OCI-LY1 (cell line): Measurements from ENCODE around the gene MBOAT2.

Experiments used
- H2AFZ ChIP-seq: fragments of 200-600 bp; sonication (generic), shearing (Covaris generic); 2 replicates; pipeline ENCODE4 v1.6.0; 2014; ENCODE audit warnings: antibody characterized with exemption, mild to moderate bottlenecking, low read length
- H3F3A ChIP-seq: fragments of 200-600 bp; sonication (generic), shearing (Covaris generic); 2 replicates; pipeline ENCODE4 v1.6.0; 2014; ENCODE audit warnings: mild to moderate bottlenecking, antibody characterized with exemption, low read length, moderate library complexity; ENCODE audit not compliant: insufficient read depth
- H3K27ac ChIP-seq: fragments of 200-600 bp; sonication (generic); 2 replicates; pipeline ENCODE4 v1.5.1; 2014; ENCODE audit warnings: low read length, mixed run types, mild to moderate bottlenecking, low read depth; ENCODE audit not compliant: poor library complexity, severe bottlenecking
- H3K27me3 ChIP-seq: fragments of 200-600 bp; sonication (generic); 2 replicates; pipeline ENCODE4 v1.6.0; 2014; ENCODE audit warnings: antibody characterized with exemption, mild to moderate bottlenecking, low read length, moderate library complexity; ENCODE audit not compliant: insufficient read depth
- H3K36me3 ChIP-seq: fragments of 200-600 bp; sonication (generic); 2 replicates; pipeline ENCODE4 v1.6.1; 2014; ENCODE audit warnings: mild to moderate bottlenecking, antibody characterized with exemption, low read length, moderate library complexity, mixed read lengths; ENCODE audit not compliant: insufficient read depth
- H3K4me1 ChIP-seq: fragments of 200-600 bp; sonication (generic); 2 replicates; pipeline ENCODE4 v1.5.1; 2014; ENCODE audit warnings: mild to moderate bottlenecking, low read length, moderate library complexity; ENCODE audit not compliant: insufficient read depth, severe bottlenecking
- H3K4me2 ChIP-seq: fragments of 200-600 bp; sonication (generic), shearing (Covaris generic); 2 replicates; pipeline ENCODE4 v1.6.1; 2014; ENCODE audit warnings: low read length
- H3K4me3 ChIP-seq: fragments of 200-600 bp; sonication (generic); 2 replicates; pipeline ENCODE4 v1.5.1; 2014; ENCODE audit warnings: low read length, low read depth, mild to moderate bottlenecking, mixed read lengths; ENCODE audit not compliant: poor library complexity, severe bottlenecking
- H3K79me2 ChIP-seq: fragments of 200-600 bp; shearing (Covaris generic); 2 replicates; pipeline ENCODE4 v1.6.1; 2016; ENCODE audit warnings: mixed run types, low read length, mixed read lengths; ENCODE audit not compliant: insufficient read depth
- H3K9ac ChIP-seq: fragments of 200-600 bp; sonication (generic), shearing (Covaris generic); 2 replicates; pipeline ENCODE4 v1.6.1; 2014; ENCODE audit warnings: mild to moderate bottlenecking, low read length, mixed read lengths
- H3K9me2 ChIP-seq: fragments of 200-600 bp; sonication (generic), shearing (Covaris generic); 2 replicates; pipeline ENCODE4 v1.6.1; 2014; ENCODE audit warnings: low read depth, mild to moderate bottlenecking, low read length, mixed read lengths
- H3K9me3 ChIP-seq: fragments of 200-600 bp; shearing (Covaris generic); 2 replicates; pipeline ENCODE4 v1.6.1; 2014; ENCODE audit warnings: low read length, mixed read lengths
- H4K20me1 ChIP-seq: fragments of 200-600 bp; sonication (generic), shearing (Covaris generic); 2 replicates; pipeline ENCODE4 v1.6.0; 2016; ENCODE audit warnings: mild to moderate bottlenecking, low read length; ENCODE audit not compliant: insufficient read depth
- EZH2 ChIP-seq: fragments of 200-600 bp; sonication (generic), shearing (Covaris generic); IDR thresholded peaks from 2 replicates; pipeline ENCODE4 v1.8.0; 2017; ENCODE audit warnings: borderline replicate concordance, mixed run types, mild to moderate bottlenecking, antibody characterized with exemption, low read length, moderate library complexity, mixed read lengths
- TF ChIP-seq, protein P1 (sequence below): fragments of 200-600 bp; sonication (generic), shearing (Covaris generic); IDR thresholded peaks from 2 replicates; pipeline ENCODE4 v1.5.1; 2017; ENCODE audit warnings: mild to moderate bottlenecking, antibody characterized with exemption, low read length, moderate library complexity, mixed read lengths

The MBOAT2 gene

DNA sequence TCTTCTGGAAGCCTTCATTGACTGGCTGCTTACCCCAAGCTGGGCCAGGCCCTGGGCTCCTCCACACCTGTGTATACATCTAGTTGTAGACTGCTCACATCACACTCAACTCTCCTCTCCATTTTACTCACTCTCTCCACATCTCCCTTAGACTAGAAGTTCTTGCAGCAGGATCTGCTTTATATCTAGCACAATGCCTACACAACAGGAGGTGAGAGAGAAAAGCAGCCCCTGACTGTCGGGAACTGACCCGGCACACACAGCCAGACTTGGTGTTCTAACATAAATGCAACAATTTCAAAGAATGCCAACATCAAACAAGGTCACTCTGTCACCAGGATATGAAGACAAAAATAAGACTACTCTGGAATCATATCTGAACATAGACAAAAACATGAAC is 172.0 kb downstream of the MBOAT2 start:
- H3K4me3 ChIP-seq, result no peak overlapping the region
- TF ChIP-seq, protein P1, sequence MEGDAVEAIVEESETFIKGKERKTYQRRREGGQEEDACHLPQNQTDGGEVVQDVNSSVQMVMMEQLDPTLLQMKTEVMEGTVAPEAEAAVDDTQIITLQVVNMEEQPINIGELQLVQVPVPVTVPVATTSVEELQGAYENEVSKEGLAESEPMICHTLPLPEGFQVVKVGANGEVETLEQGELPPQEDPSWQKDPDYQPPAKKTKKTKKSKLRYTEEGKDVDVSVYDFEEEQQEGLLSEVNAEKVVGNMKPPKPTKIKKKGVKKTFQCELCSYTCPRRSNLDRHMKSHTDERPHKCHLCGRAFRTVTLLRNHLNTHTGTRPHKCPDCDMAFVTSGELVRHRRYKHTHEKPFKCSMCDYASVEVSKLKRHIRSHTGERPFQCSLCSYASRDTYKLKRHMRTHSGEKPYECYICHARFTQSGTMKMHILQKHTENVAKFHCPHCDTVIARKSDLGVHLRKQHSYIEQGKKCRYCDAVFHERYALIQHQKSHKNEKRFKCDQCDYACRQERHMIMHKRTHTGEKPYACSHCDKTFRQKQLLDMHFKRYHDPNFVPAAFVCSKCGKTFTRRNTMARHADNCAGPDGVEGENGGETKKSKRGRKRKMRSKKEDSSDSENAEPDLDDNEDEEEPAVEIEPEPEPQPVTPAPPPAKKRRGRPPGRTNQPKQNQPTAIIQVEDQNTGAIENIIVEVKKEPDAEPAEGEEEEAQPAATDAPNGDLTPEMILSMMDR, result no peak
- no peak for TF ChIP-seq EZH2
- no peak overlapping the region for H3K4me2 ChIP-seq
- no peaks in the 10 kb centered on the region for H3K36me3 ChIP-seq
- no peak overlapping the region for H3K27ac ChIP-seq
- peaks cover 10% of the 10 kb centered on the region for H3K79me2 ChIP-seq
- H4K20me1 ChIP-seq, result 0 out of 2 replicates have a peak, but pooled peaks cover 2% of the 10 kb centered on the region
- no peaks in the 10 kb centered on the region for H3K9me2 ChIP-seq
- H2AFZ ChIP-seq, result no peak overlapping the region
- H3F3A ChIP-seq, result no peaks in the 10 kb centered on the region
- H3K9me3 ChIP-seq, result no peaks in the 10 kb centered on the region
- no peaks in the 10 kb centered on the region for H3K27me3 ChIP-seq
- H3K9ac ChIP-seq, result no peak overlapping the region
- H3K4me1 ChIP-seq, result peaks cover 26% of the 10 kb centered on the region

GRCh38 chr2:8827729-8828128 is 175.8 kb downstream of the MBOAT2 start:
- no peak overlapping the region for H3K4me2 ChIP-seq
- H2AFZ ChIP-seq, result no peak overlapping the region
- TF ChIP-seq EZH2, result no peak
- H3K4me3 ChIP-seq, result no peak overlapping the region
- H3K79me2 ChIP-seq, result peaks cover 3% of the 10 kb centered on the region; the same call in 1 of the 2 replicates
- no peak overlapping the region for H3K27ac ChIP-seq
- peaks cover 21% of the 10 kb centered on the region for H3K36me3 ChIP-seq
- no peaks in the 10 kb centered on the region for H3K9me2 ChIP-seq
- H3F3A ChIP-seq, result no peaks in the 10 kb centered on the region
- no peaks in the 10 kb centered on the region for H3K27me3 ChIP-seq
- H3K4me1 ChIP-seq, result peaks cover 13% of the 10 kb centered on the region
- 0 out of 2 replicates have a peak, but pooled peaks cover 2% of the 10 kb centered on the region for H4K20me1 ChIP-seq
- no peaks in the 10 kb centered on the region for H3K9me3 ChIP-seq
- no peak overlapping the region for H3K9ac ChIP-seq

DNA sequence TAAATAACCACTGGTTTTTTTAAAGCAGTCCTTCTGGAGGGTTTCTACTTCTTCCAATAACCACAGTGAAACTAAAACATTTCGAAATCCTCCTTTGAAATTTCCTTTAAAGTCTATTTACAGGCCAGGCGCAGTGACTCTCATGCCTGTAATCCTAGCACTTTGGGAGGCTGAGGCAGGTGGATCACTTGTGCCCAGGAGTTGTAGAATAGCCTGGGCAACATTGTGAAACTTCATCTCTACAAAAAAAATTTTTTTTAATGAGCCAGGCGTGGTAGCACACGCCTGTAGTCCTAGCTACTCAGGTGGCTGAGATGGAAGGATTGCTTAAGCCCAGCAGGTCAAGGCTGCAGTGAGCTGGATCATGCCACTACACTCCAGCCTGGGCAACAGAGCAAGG is 181.3 kb downstream of the MBOAT2 start:
- Histone ChIP-seq H2AFZ (no peak overlapping the region), H3K9ac (no peak overlapping the region), H4K20me1 (0 out of 2 replicates have a peak, but pooled peaks cover 2% of the 10 kb centered on the region), H3K27ac (no peak overlapping the region), H3K79me2 (no peaks in the 10 kb centered on the region), H3K4me3 (no peak overlapping the region), H3F3A (no peaks in the 10 kb centered on the region), H3K9me3 (no peaks in the 10 kb centered on the region), H3K4me2 (no peak overlapping the region), H3K4me1 (no peaks in the 10 kb centered on the region), H3K27me3 (no peaks in the 10 kb centered on the region), H3K36me3 (peaks cover 40% of the 10 kb centered on the region), H3K9me2 (no peaks in the 10 kb centered on the region)
- TF ChIP-seq, protein P1, result no peak
- TF ChIP-seq EZH2, result no peak
